AG08395 (cell line): ENCODE measurements around the gene ROR2.
"Not testable (repeated sequence)": the region's sequence is repeated elsewhere in the genome, so short reads cannot be mapped to it uniquely, and the experiment has no call there.

Source experiments
- DNase-seq: peaks from one replicate; pipeline ENCODE4 v3.0.0; 2012; ENCODE audit warnings: mixed read lengths, low spot score

Gene ROR2

GRCh38 chr9:91817106-91817492, 132.9 kb downstream of the ROR2 start:
- DNase-seq, result no peak

GRCh38 chr9:91816356-91816755, 133.7 kb downstream of the ROR2 start:
- DNase-seq, result no peak

- DNase-seq, result no peak
Measured at GRCh38 chr9:91815896-91816295, 134.1 kb downstream of the ROR2 start.

GRCh38 chr9:91814753-91815152, 135.3 kb downstream of the ROR2 start:
- DNase-seq, result no peak

GRCh38 chr9:91814201-91814600, 135.8 kb downstream of the ROR2 start:
- DNase-seq, result no peak

GRCh38 chr9:91813176-91813795, 136.7 kb downstream of the ROR2 start:
- DNase-seq, result no peak

GRCh38 chr9:91812191-91812590, 137.8 kb downstream of the ROR2 start:
- no peak for DNase-seq

- no peak for DNase-seq
Measured at GRCh38 chr9:91811024-91811909, 138.8 kb downstream of the ROR2 start.

GRCh38 chr9:91810286-91810905, 139.6 kb downstream of the ROR2 start:
- DNase-seq, result no peak

- peak; percentile 82 for DNase-seq
Measured at GRCh38 chr9:91809581-91810285, 140.3 kb downstream of the ROR2 start.

- no peak for DNase-seq
Measured at GRCh38 chr9:91807643-91808246, 142.3 kb downstream of the ROR2 start.

GRCh38 chr9:91805031-91805430, 145.0 kb downstream of the ROR2 start:
- DNase-seq, result no peak

GRCh38 chr9:91803970-91804752, 145.9 kb downstream of the ROR2 start:
- DNase-seq, result no peak

- peak; percentile 61 for DNase-seq
Measured at GRCh38 chr9:91803151-91803940, 146.7 kb downstream of the ROR2 start.

GRCh38 chr9:91802391-91802790, 147.6 kb downstream of the ROR2 start:
- DNase-seq, result no peak

- DNase-seq, result no peak
Measured at GRCh38 chr9:91800473-91801030, 149.5 kb downstream of the ROR2 start.

GRCh38 chr9:91799113-91799744, 150.8 kb downstream of the ROR2 start:
- no peak for DNase-seq

- not testable (repeated sequence) for DNase-seq
Measured at GRCh38 chr9:91798273-91799112, 151.5 kb downstream of the ROR2 start.

GRCh38 chr9:91797517-91797916, 152.5 kb downstream of the ROR2 start:
- not testable (repeated sequence) for DNase-seq
